Calu3 (cell line): ENCODE results near the gene SPATS2L. TPM values are rescaled to one million over a fixed set of nuclear protein-coding genes. Genes with fewer than 3 reads are reported as not detected.

ENCODE experiments used
- BruUV-seq: library from RNA; stranded (reverse); fragments of 400-500 nt; replicated peaks from 2 replicates; lab custom pipeline; 2021; lab: Mats Ljungman, UMichigan
- CTCF ChIA-PET: fragments of 300-600 bp; sonication (Branson Sonifier 250); formaldehyde crosslinking; loops from one replicate; lab custom pipeline; 2022; ENCODE audit warnings: antibody characterized with exemption; lab: Charles Lee
- DNase-seq: peaks from one replicate; pipeline ENCODE4 v3.0.0; 2022
- H3K27ac Mint-ChIP-seq: one replicate; pipeline ENCODE4 v1.8.0; 2022; ENCODE audit warnings: mixed read lengths; ENCODE audit not compliant: unreplicated experiment
- H3K27me3 Mint-ChIP-seq: one replicate; pipeline ENCODE4 v1.8.0; 2022; ENCODE audit warnings: mixed read lengths; ENCODE audit not compliant: unreplicated experiment
- H3K36me3 Mint-ChIP-seq: one replicate; pipeline ENCODE4 v1.8.0; 2022; ENCODE audit warnings: mild to moderate bottlenecking, moderate library complexity, mixed read lengths; ENCODE audit not compliant: insufficient read depth, unreplicated experiment
- H3K4me1 Mint-ChIP-seq: one replicate; pipeline ENCODE4 v1.8.0; 2022; ENCODE audit warnings: mild to moderate bottlenecking, low read depth, mixed read lengths; ENCODE audit not compliant: unreplicated experiment
- H3K4me3 Mint-ChIP-seq: one replicate; pipeline ENCODE4 v1.8.0; 2022; ENCODE audit warnings: mild to moderate bottlenecking, low read depth, moderate library complexity, mixed read lengths; ENCODE audit not compliant: unreplicated experiment
- H3K9me3 Mint-ChIP-seq: one replicate; pipeline ENCODE4 v1.8.0; 2022; ENCODE audit warnings: low read depth, mixed read lengths; ENCODE audit not compliant: unreplicated experiment
- CTCF ChIP-seq: fragments of 200-600 bp; IDR thresholded peaks from one replicate; pipeline ENCODE4 v1.8.0; 2022; ENCODE audit warnings: antibody characterized with exemption; ENCODE audit not compliant: unreplicated experiment
- intact Hi-C: fragments of 100-400 bp; cut with micrococcal nuclease; formaldehyde crosslinking; loops from one replicate; pipeline ENCODE4 v1.10.0; 2022; ENCODE audit not compliant: unreplicated experiment
- total RNA-seq: library from RNA; stranded (reverse); gene quantifications from 2 replicates; pipeline ENCODE4 v1.2.3, GENCODE V29; 2022

Gene SPATS2L
- total RNA-seq, 1 experiment from 2014 or later, result 378 TPM

GRCh38 chr2:200363279-200363678, 56.8 kb downstream of the SPATS2L start:
- no peaks in the 10 kb centered on the region for H3K9me3 Mint-ChIP-seq
- no TSS peak for BruUV-seq
- CTCF ChIA-PET, result interaction anchor here (1.0 kb wide), 1 partner anchor 10 kb away, joined by 3 read pairs; no protein-coding TSS in a partner anchor
- no peak overlapping the region for H3K4me3 Mint-ChIP-seq
- peaks cover 67% of the 10 kb centered on the region for H3K4me1 Mint-ChIP-seq
- no peak overlapping the region for H3K27ac Mint-ChIP-seq
- intact Hi-C loops, result no loop called here
- no peaks in the 10 kb centered on the region for H3K27me3 Mint-ChIP-seq
- H3K36me3 Mint-ChIP-seq, result no peaks in the 10 kb centered on the region
- TF ChIP-seq CTCF, result no peak
- DNase-seq, result no peak

GRCh38 chr2:200364142-200364541, 57.6 kb downstream of the SPATS2L start:
- CTCF ChIA-PET, result interaction anchor here (0.6 to 1.0 kb wide), 2 partner anchors 9 to 47 kb away, joined by 3 read pairs; no protein-coding TSS in a partner anchor

GRCh38 chr2:200364620-200365019, 58.1 kb downstream of the SPATS2L start:
- Mint-ChIP-seq H3K27me3 (no peaks in the 10 kb centered on the region), H3K36me3 (no peaks in the 10 kb centered on the region), H3K27ac (no peak overlapping the region), H3K4me3 (no peak overlapping the region), H3K4me1 (peaks cover 69% of the 10 kb centered on the region), H3K9me3 (no peaks in the 10 kb centered on the region)
- no TSS peak for BruUV-seq
- DNase-seq, result no peak
- CTCF ChIA-PET, result no interaction called here
- intact Hi-C loops, result no loop called here
- no peak for TF ChIP-seq CTCF

More at GRCh38 chr2:200364142-200364541, 57.6 kb downstream of the SPATS2L start:
- H3K9me3 Mint-ChIP-seq, result no peaks in the 10 kb centered on the region
- no TSS peak for BruUV-seq
- no peak for TF ChIP-seq CTCF
- no peaks in the 10 kb centered on the region for H3K27me3 Mint-ChIP-seq
- intact Hi-C loops, result no loop called here
- H3K36me3 Mint-ChIP-seq, result no peaks in the 10 kb centered on the region
- DNase-seq, result no peak
- H3K27ac Mint-ChIP-seq, result no peak overlapping the region
- no peak overlapping the region for H3K4me3 Mint-ChIP-seq
- peaks cover 69% of the 10 kb centered on the region for H3K4me1 Mint-ChIP-seq

GRCh38 chr2:200365209-200365608, 58.7 kb downstream of the SPATS2L start:
- CTCF ChIA-PET, result no interaction called here
- peaks cover 5% of the 10 kb centered on the region for H3K36me3 Mint-ChIP-seq
- no peak for DNase-seq
- no TSS peak for BruUV-seq
- no peak for TF ChIP-seq CTCF
- intact Hi-C loops, result no loop called here
- no peak overlapping the region for H3K4me3 Mint-ChIP-seq
- no peak overlapping the region for H3K27ac Mint-ChIP-seq
- H3K9me3 Mint-ChIP-seq, result no peaks in the 10 kb centered on the region
- H3K4me1 Mint-ChIP-seq, result peaks cover 70% of the 10 kb centered on the region
- H3K27me3 Mint-ChIP-seq, result no peaks in the 10 kb centered on the region
